ENCODE results near the gene KCNMA1. TPM values are rescaled to one million over a fixed set of nuclear protein-coding genes. Genes with fewer than 3 reads are reported as not detected.

The KCNMA1 gene
- total RNA-seq, 1 experiment from 2014 or later, result 0.49 TPM

GRCh38 chr10:77586719-77587415, 50.7 kb downstream of the KCNMA1 start:
- BruUV-seq (replicated peaks), result no TSS peak
- H3K27me3 ChIP-seq (ENCODE audit: insufficient read depth, low read length), result no peaks in the 10 kb centered on the region
- no peak for ATAC-seq
- H3K36me3 ChIP-seq (ENCODE audit: control insufficient read depth in 1 of 2, insufficient read depth in 2 of 2, low read length in 2 of 2), result no peaks in the 10 kb centered on the region
- H3K27ac ChIP-seq (ENCODE audit: low read depth, low read length), result no peak overlapping the region
- no peak for DNase-seq (ENCODE audit: low read depth, low spot score)
- intact Hi-C loops (cut with micrococcal nuclease), result no loop called here
- H3K9me3 ChIP-seq (ENCODE audit: control insufficient read depth in 1 of 2, insufficient read depth in 1 of 2, low read depth in 1 of 2, low read length in 2 of 2), result no peaks in the 10 kb centered on the region
- CTCF ChIA-PET, result interaction anchor here (0.7 kb wide), 1 partner anchor 18 kb away, joined by 3 read pairs; no protein-coding TSS in a partner anchor
- no peak overlapping the region for H3K4me2 ChIP-seq (ENCODE audit: low read length)
- H3K9me2 ChIP-seq (ENCODE audit: insufficient read depth), result no peaks in the 10 kb centered on the region
- RAD21 ChIA-PET (ENCODE audit: low non-redundant PET in 1 of 2, low total read pairs in 2 of 2, uncharacterized antibody in 2 of 2, unreplicated experiment in 2 of 2), result no interaction called here
- H4K20me1 ChIP-seq (ENCODE audit: insufficient read depth), result no peaks in the 10 kb centered on the region
- H3K4me1 ChIP-seq (ENCODE audit: control insufficient read depth in 1 of 2, insufficient read depth in 2 of 2, low read length in 2 of 2), result peaks cover 0 to 20% of the 10 kb centered on the region in 2 experiments; a peak in 2 of 4 replicates
- H2AFZ ChIP-seq (ENCODE audit: low read depth, low read length, poor library complexity, severe bottlenecking), result no peak overlapping the region
- no peak overlapping the region for H3K4me3 ChIP-seq (replicated peaks in 1 of 2; ENCODE audit: low read depth in 1 of 2, low read length in 2 of 2)
- TF ChIP-seq SIN3A (IDR thresholded peaks at IDR 0.05; ENCODE audit: low read depth) (no peak), RAD21 (IDR thresholded peaks at IDR 0.05; ENCODE audit: low read depth) (no peak), ZFX (IDR thresholded peaks at IDR 0.05) (no peak), ZBTB33 (IDR thresholded peaks at IDR 0.05; ENCODE audit: extremely low read depth, insufficient replicate concordance, low read length) (no peak), TCF7L2 (IDR thresholded peaks at IDR 0.05; ENCODE audit: borderline replicate concordance, extremely low read depth, insufficient read depth, insufficient read length) (no peak), JUND (IDR thresholded peaks at IDR 0.05) (no peak), CEBPB (IDR thresholded peaks at IDR 0.05; ENCODE audit: low read depth) (no peak), EZH2 (IDR thresholded peaks at IDR 0.05) (no peak), YY1 (IDR thresholded peaks at IDR 0.05; ENCODE audit: extremely low read depth, insufficient replicate concordance, low read depth, low read length) (no peak), POLR2AphosphoS5 (IDR thresholded peaks at IDR 0.05; ENCODE audit: low read depth, low read length) (no peak), ATF3 (IDR thresholded peaks at IDR 0.05) (no peak), SRF (IDR thresholded peaks at IDR 0.05; ENCODE audit: low read depth) (no peak), FOSL1 (IDR thresholded peaks at IDR 0.05; ENCODE audit: low read depth) (no peak), MAX (IDR thresholded peaks at IDR 0.05) (no peak), ZNF274 (IDR thresholded peaks at IDR 0.05; ENCODE audit: low read depth, low read length) (no peak), CBX3 (IDR thresholded peaks at IDR 0.05; ENCODE audit: low read depth) (no peak), REST (IDR thresholded peaks at IDR 0.05; ENCODE audit: low read depth) (no peak), CTCF (IDR thresholded peaks at IDR 0.05 in 2 of 3, conservative IDR thresholded peaks at IDR 0.05 in 1 of 3; ENCODE audit: borderline replicate concordance in 1 of 3, insufficient read depth in 1 of 3, low read depth in 2 of 3, low read length in 2 of 3) (no peak), EGR1 (IDR thresholded peaks at IDR 0.05; ENCODE audit: low read depth) (no peak), POLR2A (IDR thresholded peaks at IDR 0.05; ENCODE audit: borderline replicate concordance, extremely low read depth, insufficient read depth, insufficient read length) (no peak)
- no peaks in the 10 kb centered on the region for H3K79me2 ChIP-seq (ENCODE audit: insufficient read depth, low read length)
- POLR2A ChIA-PET, result no interaction called here
- H3K9ac ChIP-seq (ENCODE audit: low read length), result no peak overlapping the region

All from HCT116 (cell line).